Measurements from ENCODE around the gene MEX3D. TPM values are rescaled to one million over a fixed set of nuclear protein-coding genes. Genes with fewer than 3 reads are reported as not detected.

Gene MEX3D
- total and polyA plus RNA-seq, 4 donors, result 0.92 to 9.1 (median 5.2) TPM

- no peak overlapping the region for H3K4me3 ChIP-seq (ENCODE audit: low read depth in 1 of 3, low read length in 3 of 3)
- H3K27me3 ChIP-seq (ENCODE audit: control insufficient read depth in 4 of 4, insufficient read depth in 4 of 4, low read length in 3 of 4), result no peaks in the 10 kb centered on the region
- no peak overlapping the region for H3K9ac ChIP-seq (ENCODE audit: low read depth in 1 of 2, low read length in 2 of 2)
- no peak overlapping the region for H3K27ac ChIP-seq (ENCODE audit: low read depth in 1 of 2, low read length in 2 of 2)
- H3K4me1 ChIP-seq (ENCODE audit: control insufficient read depth in 4 of 4, insufficient read depth in 4 of 4, low read length in 3 of 4), result peaks cover 0 to 11% (median 9%) of the 10 kb centered on the region in 4 donors
- 93% methylated on average over 20 of the region's 20 CpGs for WGBS
- no peak for TF ChIP-seq JUND (IDR thresholded peaks at IDR 0.05)
- TF ChIP-seq YY1 (IDR thresholded peaks at IDR 0.05), result no peak
- TF ChIP-seq FOXA1 (IDR thresholded peaks at IDR 0.05), result no peak
- TF ChIP-seq TAF1 (conservative IDR thresholded peaks at IDR 0.05), result no peak
- TF ChIP-seq EGR1 (IDR thresholded peaks at IDR 0.05; ENCODE audit: low read depth in 2 of 2), result no peak
- TF ChIP-seq FOXA2 (IDR thresholded peaks at IDR 0.05), result no peak
- TF ChIP-seq ZBTB33 (IDR thresholded peaks at IDR 0.05), result no peak
- TF ChIP-seq GABPA (IDR thresholded peaks at IDR 0.05 in 1 of 2, conservative IDR thresholded peaks at IDR 0.05 in 1 of 2), result no peak
- no peak for TF ChIP-seq MAX (IDR thresholded peaks at IDR 0.05)
- no peak for TF ChIP-seq ATF3 (IDR thresholded peaks at IDR 0.05)
- TF ChIP-seq NR2F2 (IDR thresholded peaks at IDR 0.05), result no peak
- H3K9me3 ChIP-seq (ENCODE audit: control insufficient read depth in 4 of 4, low read length in 3 of 4), result no peaks in the 10 kb centered on the region
- peaks cover 7 to 24% (median 12%) of the 10 kb centered on the region in 4 donors for H3K36me3 ChIP-seq (ENCODE audit: control insufficient read depth in 4 of 4, insufficient read depth in 3 of 4, low read depth in 1 of 4, low read length in 3 of 4)
- no peak for DNase-seq (ENCODE audit: low spot score)
Measured at GRCh38 chr19:1598777-1599459, 30.8 kb upstream of the MEX3D start.

GRCh38 chr19:1593501-1593772 is 25.3 kb upstream of the MEX3D start:
- Histone ChIP-seq H3K36me3 (ENCODE audit: control insufficient read depth in 4 of 4, insufficient read depth in 3 of 4, low read depth in 1 of 4, low read length in 3 of 4) (peaks cover 7 to 13% (median 10%) of the 10 kb centered on the region in 4 donors), H3K9me3 (ENCODE audit: control insufficient read depth in 4 of 4, low read length in 3 of 4) (no peaks in the 10 kb centered on the region), H3K4me3 (ENCODE audit: low read depth in 1 of 3, low read length in 3 of 3) (no peak overlapping the region), H3K27me3 (ENCODE audit: control insufficient read depth in 4 of 4, insufficient read depth in 4 of 4, low read length in 3 of 4) (no peaks in the 10 kb centered on the region), H3K4me1 (ENCODE audit: control insufficient read depth in 4 of 4, insufficient read depth in 4 of 4, low read length in 3 of 4) (peaks cover 9 to 33% (median 19%) of the 10 kb centered on the region in 4 donors), H3K9ac (ENCODE audit: low read depth in 1 of 2, low read length in 2 of 2) (peak overlapping the region in 1 of 2 donors; percentile 66), H3K27ac (ENCODE audit: low read depth in 1 of 2, low read length in 2 of 2) (no peak overlapping the region)
- 58% methylated on average over 10 of the region's 10 CpGs for WGBS
- no peak for TF ChIP-seq FOXA1 (IDR thresholded peaks at IDR 0.05)
- no peak for TF ChIP-seq FOXA2 (IDR thresholded peaks at IDR 0.05)
- no peak for TF ChIP-seq RAD21 (IDR thresholded peaks at IDR 0.05)
- no peak for TF ChIP-seq MAX (IDR thresholded peaks at IDR 0.05)
- no peak for TF ChIP-seq JUND (IDR thresholded peaks at IDR 0.05)
- no peak for TF ChIP-seq EGR1 (IDR thresholded peaks at IDR 0.05; ENCODE audit: low read depth in 2 of 2)
- TF ChIP-seq HNF4G (IDR thresholded peaks at IDR 0.05), result no peak
- no peak for TF ChIP-seq RXRA (IDR thresholded peaks at IDR 0.05)
- TF ChIP-seq REST (IDR thresholded peaks at IDR 0.05), result no peak
- no peak for TF ChIP-seq YY1 (IDR thresholded peaks at IDR 0.05)
- no peak for TF ChIP-seq HNF4A (conservative IDR thresholded peaks at IDR 0.05)
- TF ChIP-seq ZBTB33 (IDR thresholded peaks at IDR 0.05), result no peak
- no peak for TF ChIP-seq SP1 (IDR thresholded peaks at IDR 0.05)
- no peak for DNase-seq (ENCODE audit: low spot score)
